DMS 273 (cell line): ENCODE results near the gene MPI.

Experiments
- DNase-seq: peaks from one replicate; lab custom pipeline; 2025; ENCODE audit not compliant: unreplicated experiment; lab: John Stamatoyannopoulos, UW

Gene MPI

GRCh38 chr15:74928771-74929198 lies 38.9 kb downstream of the MPI start:
- DNase-seq: no peak

GRCh38 chr15:74933573-74933972 lies 43.7 kb downstream of the MPI start:
- no peak for DNase-seq

- DNase-seq: peak; percentile 34
Observed at GRCh38 chr15:74935193-74935592, 45.4 kb downstream of the MPI start.

GRCh38 chr15:74937272-74937589 lies 47.4 kb downstream of the MPI start:
- DNase-seq: peak; percentile 55

GRCh38 chr15:74937590-74938371 lies 47.9 kb downstream of the MPI start, which contains the start of gene COX5A:
Gene COX5A (minus strand): TSS chr15:74938073. CDS start chr15:74938014, 59 bp downstream.
- DNase-seq: peak; percentile 97

- peak; percentile 85 for DNase-seq
Observed at GRCh38 chr15:74950078-74950908, 60.5 kb downstream of the MPI start.

GRCh38 chr15:74951006-74951405 lies 61.2 kb downstream of the MPI start:
- DNase-seq: no peak
